Measurements from ENCODE around the gene ATXN1.

ATXN1 gene

GRCh38 chr6:16511040-16511660, 250.1 kb downstream of the ATXN1 start:
- TF ChIP-seq ARNTL (CRISPR knock-in tag; IDR thresholded peaks at IDR 0.05; ENCODE audit: borderline replicate concordance, low read depth) (no peak), TCF4 (CRISPR knock-in tag; IDR thresholded peaks at IDR 0.05; ENCODE audit: borderline replicate concordance) (no peak), CSRNP3 (CRISPR knock-in tag; IDR thresholded peaks at IDR 0.05) (no peak), POU6F1 (CRISPR knock-in tag; IDR thresholded peaks at IDR 0.05; ENCODE audit: borderline replicate concordance, low read depth) (no peak), ESRRG (CRISPR knock-in tag; IDR thresholded peaks at IDR 0.05) (no peak), ZNF70 (CRISPR knock-in tag; IDR thresholded peaks at IDR 0.05) (no peak), ZFP30 (CRISPR knock-in tag; IDR thresholded peaks at IDR 0.05) (no peak), PATZ1 (CRISPR knock-in tag; IDR thresholded peaks at IDR 0.05; ENCODE audit: borderline replicate concordance) (no peak), GLIS3 (CRISPR knock-in tag; IDR thresholded peaks at IDR 0.05) (no peak), SNAI2 (CRISPR knock-in tag; IDR thresholded peaks at IDR 0.05) (no peak), ZC3H10 (CRISPR knock-in tag; IDR thresholded peaks at IDR 0.05) (no peak), ISL1 (CRISPR knock-in tag; IDR thresholded peaks at IDR 0.05) (no peak), ZFP3 (CRISPR knock-in tag; IDR thresholded peaks at IDR 0.05) (no peak), TOX (CRISPR knock-in tag; IDR thresholded peaks at IDR 0.05; ENCODE audit: borderline replicate concordance) (no peak), TSHZ2 (CRISPR knock-in tag; IDR thresholded peaks at IDR 0.05) (no peak), RARB (CRISPR knock-in tag; IDR thresholded peaks at IDR 0.05) (no peak), CSDC2 (CRISPR knock-in tag; IDR thresholded peaks at IDR 0.05) (no peak), BACH2 (CRISPR knock-in tag; IDR thresholded peaks at IDR 0.05; ENCODE audit: borderline replicate concordance) (no peak)
- ATAC-seq = peak; percentile 82

- no peak for ATAC-seq
- TF ChIP-seq OSR1 (CRISPR knock-in tag; IDR thresholded peaks at IDR 0.05) = no peak
- TF ChIP-seq SNAI2 (CRISPR knock-in tag; IDR thresholded peaks at IDR 0.05) = no peak
- TF ChIP-seq POU6F1 (CRISPR knock-in tag; IDR thresholded peaks at IDR 0.05; ENCODE audit: borderline replicate concordance, low read depth) = no peak
- no peak for TF ChIP-seq GLIS3 (CRISPR knock-in tag; IDR thresholded peaks at IDR 0.05)
- TF ChIP-seq TOX (CRISPR knock-in tag; IDR thresholded peaks at IDR 0.05; ENCODE audit: borderline replicate concordance) = no peak
- TF ChIP-seq CSDC2 (CRISPR knock-in tag; IDR thresholded peaks at IDR 0.05) = no peak
Measured at GRCh38 chr6:16510245-16510644, 251.0 kb downstream of the ATXN1 start.

GRCh38 chr6:16508959-16509358, 252.3 kb downstream of the ATXN1 start:
- no peak for TF ChIP-seq ZNF565 (CRISPR knock-in tag; conservative IDR thresholded peaks at IDR 0.05; ENCODE audit: low read depth)
- no peak for TF ChIP-seq ISL1 (CRISPR knock-in tag; IDR thresholded peaks at IDR 0.05)
- TF ChIP-seq POU6F1 (CRISPR knock-in tag; IDR thresholded peaks at IDR 0.05; ENCODE audit: borderline replicate concordance, low read depth) = no peak
- TF ChIP-seq ZC3H10 (CRISPR knock-in tag; IDR thresholded peaks at IDR 0.05) = no peak
- no peak for TF ChIP-seq PATZ1 (CRISPR knock-in tag; IDR thresholded peaks at IDR 0.05; ENCODE audit: borderline replicate concordance)
- no peak for TF ChIP-seq TSHZ2 (CRISPR knock-in tag; IDR thresholded peaks at IDR 0.05)
- TF ChIP-seq GLIS3 (CRISPR knock-in tag; IDR thresholded peaks at IDR 0.05) = no peak
- no peak for ATAC-seq
